A549 treated with GW870086 at 1 μM for 4 hours (cell line): ENCODE measurements around the gene ARFIP2. TPM values are rescaled to one million over a fixed set of nuclear protein-coding genes. Genes with fewer than 3 reads are reported as not detected.

ENCODE experiments used
- total RNA-seq: library from RNA; stranded (reverse); fragments of 200-300 nt; extraction: Qiagen RNA extraction; gene quantifications from 5 replicates; pipeline ENCODE4 v1.2.3, GENCODE V29; 2022; ENCODE audit warnings: low read depth

The ARFIP2 gene
- 55.1 to 58.2 TPM (median 57.8 TPM) in 5 replicates for total RNA-seq

GRCh38 chr11:6481012-6481923, at the start of gene ARFIP2, which contains the start of gene TIMM10B:
ARFIP2 (minus strand) TSS chr11:6481331; CDS start chr11:6480421, 910 bp downstream.
TIMM10B (plus strand) TSS chr11:6481501; CDS start chr11:6481517, 16 bp downstream.

GRCh38 chr11:6497069-6497839, 16.1 kb upstream of the ARFIP2 start, which contains the start of gene DNHD1:
DNHD1 (plus strand) TSS chr11:6497280; CDS start chr11:6498216, 936 bp downstream.

GRCh38 chr11:6473451-6474412, 7.4 kb downstream of the ARFIP2 start, which contains the start of gene TRIM3:
TRIM3 (minus strand) TSS chr11:6473941; CDS start chr11:6465695, 8,246 bp downstream.

GRCh38 chr11:6440906-6441358, 40.2 kb downstream of the ARFIP2 start, which contains the start of gene HPX:
HPX (minus strand) TSS chr11:6440987; CDS start chr11:6440963, 24 bp downstream.

Other genes starting within 250 kb of the ARFIP2 start
- gene FHIP1B, start 246.7 kb downstream of the ARFIP2 start, total RNA-seq = 14.0 to 19.4 TPM (median 17.4 TPM) in 5 replicates
- 0.07 TPM in 1 of 5 replicates, not detected in the others for gene CNGA4, start 242.2 kb downstream of the ARFIP2 start, total RNA-seq
- gene CCKBR, start 221.5 kb downstream of the ARFIP2 start, total RNA-seq = not detected in 5 replicates
- gene CAVIN3, start 160.8 kb downstream of the ARFIP2 start, total RNA-seq = 24.5 to 34.6 TPM (median 27.8 TPM) in 5 replicates
- gene SMPD1, start 90.9 kb downstream of the ARFIP2 start, total RNA-seq = 9.0 to 9.9 TPM (median 9.2 TPM) in 5 replicates
- 16.0 to 18.8 TPM (median 18.2 TPM) in 5 replicates for gene APBB1, start 62.2 kb downstream of the ARFIP2 start, total RNA-seq
- gene HPX, start 40.3 kb downstream of the ARFIP2 start, total RNA-seq = 0.28 to 0.91 TPM (median 0.57 TPM) in 5 replicates
- 13.6 to 20.3 TPM (median 17.9 TPM) in 5 replicates for gene TRIM3, start 7.4 kb downstream of the ARFIP2 start, total RNA-seq
- gene TIMM10B, start 170 bp upstream of the ARFIP2 start, total RNA-seq = 32.6 to 37.6 TPM (median 35.3 TPM) in 5 replicates
- gene DNHD1, start 15.9 kb upstream of the ARFIP2 start, total RNA-seq = 2.3 to 3.3 TPM (median 3.0 TPM) in 5 replicates
- 25.1 to 32.0 TPM (median 29.4 TPM) in 5 replicates for gene RRP8, start 122.3 kb upstream of the ARFIP2 start, total RNA-seq
- gene ILK, start 122.4 kb upstream of the ARFIP2 start, total RNA-seq = 102 to 117 TPM (median 112 TPM) in 5 replicates
- gene TAF10, start 130.9 kb upstream of the ARFIP2 start, total RNA-seq = 155 to 277 TPM (median 228 TPM) in 5 replicates
- 40.6 to 49.2 TPM (median 44.8 TPM) in 5 replicates for gene TPP1, start 138.1 kb upstream of the ARFIP2 start, total RNA-seq
- gene DCHS1, start 174.5 kb upstream of the ARFIP2 start, total RNA-seq = 0.03 to 0.14 TPM (median 0.08 TPM) in 5 replicates
- 93.1 to 110 TPM (median 101 TPM) in 5 replicates for gene MRPL17, start 202.0 kb upstream of the ARFIP2 start, total RNA-seq